Activated naive CD4-positive, alpha-beta T cell treated with anti-CD3 and anti-CD28 coated beads, Interleukin-2, amount 50 U/mL, for 16 hours (primary cell): Measurements from ENCODE around the gene FIBP.

ENCODE experiments used
- DNase-seq: peaks from one replicate; pipeline ENCODE4 v3.0.0-alpha.2; 2020

FIBP gene

GRCh38 chr11:65869643-65870306 lies 18.5 kb downstream of the FIBP start:
- DNase-seq, result no peak

GRCh38 chr11:65868907-65869306 lies 19.4 kb downstream of the FIBP start:
- DNase-seq, result no peak

GRCh38 chr11:65868076-65868667 lies 20.1 kb downstream of the FIBP start:
- no peak for DNase-seq

GRCh38 chr11:65867284-65868071 lies 20.8 kb downstream of the FIBP start:
- DNase-seq, result peak; percentile 37

- DNase-seq, result no peak
Observed at GRCh38 chr11:65866509-65867283, 21.6 kb downstream of the FIBP start.

GRCh38 chr11:65865550-65866172 lies 22.6 kb downstream of the FIBP start:
- DNase-seq, result no peak

GRCh38 chr11:65864706-65865471 lies 23.4 kb downstream of the FIBP start:
- DNase-seq, result peak; percentile 7

GRCh38 chr11:65863889-65864705 lies 24.2 kb downstream of the FIBP start:
- DNase-seq, result peak; percentile 6

- DNase-seq, result peak; percentile 7
Observed at GRCh38 chr11:65862941-65863888, 25.1 kb downstream of the FIBP start.

GRCh38 chr11:65862191-65862735 lies 26.0 kb downstream of the FIBP start:
- DNase-seq, result no peak

GRCh38 chr11:65861533-65862183 lies 26.6 kb downstream of the FIBP start:
- no peak for DNase-seq

- DNase-seq, result no peak
Observed at GRCh38 chr11:65861165-65861505, 27.1 kb downstream of the FIBP start.

- DNase-seq, result peak; percentile 95
Observed at GRCh38 chr11:65860278-65861164, 27.8 kb downstream of the FIBP start, which contains the start of gene MUS81. Gene MUS81 (plus strand): TSS chr11:65860433. CDS start chr11:65860754, 321 bp downstream.

- no peak for DNase-seq
Observed at GRCh38 chr11:65859812-65860277, 28.4 kb downstream of the FIBP start.

GRCh38 chr11:65859095-65859811 lies 29.0 kb downstream of the FIBP start:
- DNase-seq, result peak; percentile 99

- DNase-seq, result no peak
Observed at GRCh38 chr11:65858681-65859087, 29.6 kb downstream of the FIBP start.
